Activated naive CD4-positive, alpha-beta T cell treated with anti-CD3 and anti-CD28 coated beads, Interleukin-2, amount 50 U/mL, for 16 hours (primary cell): ENCODE results near the gene KAZN.
"Not testable (repeated sequence)": the region's sequence is repeated elsewhere in the genome, so short reads cannot be mapped to it uniquely, and the experiment has no call there.

Source experiments
- DNase-seq: peaks from one replicate; pipeline ENCODE4 v3.0.0-alpha.2; 2020

Gene KAZN

GRCh38 chr1:14948112-14948652, 349.7 kb downstream of the KAZN start:
- DNase-seq, result no peak

DNA sequence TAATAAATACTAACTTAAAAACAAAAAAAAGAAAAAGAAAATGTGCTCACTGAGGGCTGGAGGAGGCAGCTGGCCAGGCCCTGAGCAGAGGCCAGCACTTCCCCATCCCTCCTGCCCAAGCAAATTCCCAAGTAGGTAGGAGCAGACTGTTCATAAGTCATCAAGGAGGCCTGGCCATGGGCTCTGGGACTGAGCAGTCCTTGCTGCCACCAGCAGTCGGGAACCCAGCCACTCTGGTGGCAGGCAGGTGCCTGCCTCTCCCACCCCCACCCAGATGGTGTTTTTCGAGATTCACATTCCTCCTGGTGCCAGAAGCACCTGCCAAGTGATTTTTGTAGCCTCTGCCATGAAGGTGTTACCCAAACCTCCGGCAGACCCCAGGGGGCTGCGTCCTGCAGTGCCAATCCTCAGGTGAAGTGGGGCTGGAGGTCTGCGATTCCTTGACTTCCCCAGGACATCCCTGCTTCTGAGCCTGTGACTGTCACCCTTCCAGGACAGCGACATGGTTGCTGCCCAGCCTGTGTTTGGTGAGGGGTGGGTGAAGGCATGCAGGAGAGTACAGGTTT, 350.9 kb downstream of the KAZN start:
- DNase-seq, result no peak

DNA sequence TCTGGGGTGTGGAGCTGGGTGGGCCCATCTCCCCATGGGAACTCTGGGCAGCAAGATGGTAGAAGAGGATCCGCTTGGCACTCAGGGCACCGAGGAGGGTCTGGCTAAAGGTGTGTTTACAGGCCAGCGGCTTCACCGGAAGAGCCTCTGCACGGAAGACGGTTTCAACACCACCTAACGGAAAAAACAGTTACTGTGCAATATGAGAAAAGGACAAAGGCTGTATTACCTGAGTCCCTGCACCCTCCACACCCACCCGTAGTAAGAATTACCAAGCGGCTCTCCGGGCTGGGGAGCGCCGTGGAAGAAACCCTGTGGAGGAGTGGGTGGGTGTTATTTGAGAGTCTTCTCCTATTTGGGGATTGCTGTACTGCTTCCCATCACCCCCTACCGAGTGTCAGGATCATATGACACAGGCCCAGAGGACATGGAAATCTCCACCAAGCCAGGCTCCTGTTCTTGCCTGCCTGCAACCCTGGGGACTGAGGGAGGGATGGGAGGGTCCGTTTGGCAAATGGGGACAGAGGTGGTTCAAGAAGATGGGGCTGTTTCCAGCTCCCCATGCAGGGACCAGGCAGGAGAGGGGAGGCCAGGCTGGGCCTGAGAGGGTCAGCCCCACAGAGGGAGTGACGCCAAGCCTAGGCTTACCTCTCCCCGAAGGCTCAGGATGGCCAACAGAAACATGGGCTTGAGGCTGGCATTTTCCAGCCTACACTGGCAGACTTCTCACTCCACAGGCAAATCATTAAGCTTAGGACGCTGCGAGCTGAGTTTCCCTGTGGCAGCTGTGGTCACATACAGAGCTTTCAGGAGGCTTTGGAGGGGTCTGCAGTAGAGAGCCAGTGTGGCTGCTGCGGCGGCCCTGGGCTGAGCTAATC, 351.6 kb downstream of the KAZN start:
- DNase-seq, result no peak

GRCh38 chr1:14951766-14952165, 353.3 kb downstream of the KAZN start:
- no peak for DNase-seq

DNA sequence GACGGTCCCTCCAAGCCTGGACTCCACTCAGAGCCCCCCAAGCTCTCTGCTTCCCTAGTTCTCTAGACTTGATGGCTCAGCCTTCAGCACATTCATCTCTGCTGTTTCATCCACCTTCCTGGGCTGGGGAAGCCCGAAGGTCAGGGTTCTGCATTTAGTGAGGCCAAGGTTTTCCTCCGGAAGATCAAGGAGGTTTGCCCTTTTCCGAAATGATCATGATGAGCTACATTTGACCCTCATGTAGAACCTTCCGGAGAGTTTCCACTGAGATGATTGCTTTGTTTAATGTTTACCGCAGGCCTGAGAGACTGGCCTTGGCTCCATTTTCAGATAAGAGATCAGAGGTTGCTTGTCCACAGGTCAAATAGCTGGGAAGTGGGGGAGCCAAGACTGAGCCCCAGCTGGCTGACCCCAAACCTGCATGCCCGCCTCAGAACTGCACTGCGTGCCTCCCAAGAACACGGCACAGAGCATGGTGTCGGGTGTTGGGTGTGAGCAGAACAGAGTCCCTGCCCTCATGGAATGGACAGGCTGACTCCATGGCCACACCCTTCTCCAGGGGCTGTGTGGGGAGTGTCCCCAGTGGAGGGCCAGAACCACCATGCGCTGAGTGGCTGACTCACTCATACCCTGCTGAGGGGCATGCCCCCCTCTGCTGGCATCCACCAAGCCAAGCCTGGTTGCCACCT, 354.3 kb downstream of the KAZN start:
- no peak for DNase-seq

GRCh38 chr1:14954210-14954609, 355.7 kb downstream of the KAZN start:
- no peak for DNase-seq

DNA sequence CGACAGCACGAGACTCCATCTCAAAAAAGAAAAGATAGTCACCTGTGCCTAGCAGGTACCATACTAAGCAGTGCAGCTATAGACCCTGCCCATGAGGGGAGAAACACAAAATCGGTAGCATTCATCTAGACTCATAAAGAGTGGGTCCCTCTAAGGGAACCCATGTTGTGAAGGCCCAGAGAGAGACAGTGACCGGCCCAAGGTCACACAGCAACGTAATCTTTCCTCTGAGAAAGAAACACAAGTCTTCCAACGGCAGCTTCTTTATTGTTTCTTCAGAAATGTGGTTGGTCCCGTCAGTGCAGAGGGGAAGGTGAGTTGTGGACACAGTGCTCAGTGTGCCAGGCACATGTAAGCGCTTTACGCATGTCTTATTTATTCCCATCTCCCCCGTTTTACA, 356.4 kb downstream of the KAZN start:
- DNase-seq, result no peak

DNA sequence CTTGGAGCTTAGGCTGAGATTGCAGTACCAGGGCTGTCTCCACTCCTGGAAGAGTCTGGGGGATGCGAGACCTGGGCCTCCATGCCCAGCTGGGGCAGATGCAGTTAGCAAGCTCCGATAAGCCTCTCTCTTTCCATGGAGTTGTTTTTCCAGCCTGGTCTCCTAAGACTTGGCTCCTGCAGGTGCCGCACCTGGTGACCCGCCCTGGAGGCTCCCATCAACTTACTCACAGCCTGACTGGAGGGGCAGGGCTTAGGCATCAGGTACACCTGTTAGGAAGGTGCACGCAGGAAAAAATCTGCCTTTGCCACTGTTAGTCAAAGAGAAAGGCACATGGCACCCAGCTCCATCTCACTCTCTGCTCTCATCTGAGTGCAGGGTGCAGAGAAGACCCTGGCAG, 356.9 kb downstream of the KAZN start:
- DNase-seq, result no peak

- DNase-seq, result no peak
These were observed 357.5 kb downstream of the KAZN start for GRCh38 chr1:14955976-14956375.

DNA sequence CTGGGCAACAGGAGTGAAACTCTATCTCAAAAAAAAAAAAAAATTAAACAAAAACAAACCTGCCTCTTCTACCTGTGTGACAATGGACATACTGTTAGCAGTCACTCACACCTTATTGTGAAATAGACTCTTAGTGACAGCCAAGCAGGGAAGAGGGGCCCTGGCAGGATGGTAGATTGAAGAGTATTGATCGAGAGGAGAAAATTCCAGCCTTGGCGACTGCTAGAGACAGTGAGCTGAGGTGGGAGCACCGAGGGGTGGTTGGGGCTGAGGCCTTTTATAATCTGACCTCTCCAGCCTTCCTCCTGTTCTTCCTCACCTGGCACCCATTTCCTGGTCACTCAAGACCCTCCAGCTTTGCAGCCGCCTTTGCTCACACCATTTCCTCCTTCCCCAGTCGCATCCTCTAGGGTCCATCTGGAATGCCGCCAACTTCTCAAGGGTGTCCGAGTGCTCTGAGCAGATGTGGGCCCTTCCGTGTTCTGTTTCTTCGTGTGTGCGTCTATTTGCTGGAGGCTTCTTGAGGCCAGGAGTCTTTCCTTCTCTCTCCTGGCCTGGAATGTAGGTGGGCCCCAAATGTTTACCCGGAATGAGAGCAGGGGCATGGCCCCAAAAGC, 358.2 kb downstream of the KAZN start:
- no peak for DNase-seq

GRCh38 chr1:14957375-14958098, 359.1 kb downstream of the KAZN start:
- no peak for DNase-seq

DNA sequence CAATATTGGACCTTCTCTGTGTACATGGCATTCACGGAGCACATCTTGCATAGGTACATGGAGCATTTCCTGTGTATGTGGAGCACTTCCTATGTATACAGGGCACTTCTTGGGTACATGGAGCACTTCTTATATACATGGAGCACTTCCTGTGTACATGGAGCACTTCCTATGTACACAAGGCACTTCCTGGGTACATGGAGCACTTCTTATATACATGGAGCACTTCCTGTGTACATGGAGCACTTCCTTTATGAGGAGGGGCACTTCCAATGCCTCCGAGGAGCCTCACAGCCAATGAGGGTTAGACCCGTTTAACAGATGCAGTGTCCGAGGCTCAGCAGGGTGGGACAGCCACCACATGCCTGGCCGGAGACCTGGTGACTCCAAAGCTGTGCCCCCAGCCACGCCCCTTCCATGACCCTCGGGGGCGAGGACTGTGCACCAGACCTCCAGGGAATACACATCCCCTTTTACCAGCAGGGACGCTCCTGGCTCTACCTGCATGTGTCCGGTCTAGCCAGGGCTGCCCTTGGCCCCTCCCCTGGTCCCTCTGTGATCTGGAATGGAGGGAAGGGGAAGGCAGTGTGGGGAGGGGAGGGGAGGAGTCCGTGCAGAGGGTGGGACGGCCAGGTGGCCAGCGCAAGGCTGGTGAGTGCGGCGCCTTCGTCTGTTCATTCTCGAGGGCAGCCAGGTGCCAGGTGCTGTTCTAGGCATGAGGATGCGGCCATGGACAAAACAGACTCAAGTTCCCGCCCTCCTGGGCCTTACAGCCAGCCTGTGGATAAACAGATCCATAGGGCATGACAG, 360.0 kb downstream of the KAZN start:
- DNase-seq, result no peak

DNA sequence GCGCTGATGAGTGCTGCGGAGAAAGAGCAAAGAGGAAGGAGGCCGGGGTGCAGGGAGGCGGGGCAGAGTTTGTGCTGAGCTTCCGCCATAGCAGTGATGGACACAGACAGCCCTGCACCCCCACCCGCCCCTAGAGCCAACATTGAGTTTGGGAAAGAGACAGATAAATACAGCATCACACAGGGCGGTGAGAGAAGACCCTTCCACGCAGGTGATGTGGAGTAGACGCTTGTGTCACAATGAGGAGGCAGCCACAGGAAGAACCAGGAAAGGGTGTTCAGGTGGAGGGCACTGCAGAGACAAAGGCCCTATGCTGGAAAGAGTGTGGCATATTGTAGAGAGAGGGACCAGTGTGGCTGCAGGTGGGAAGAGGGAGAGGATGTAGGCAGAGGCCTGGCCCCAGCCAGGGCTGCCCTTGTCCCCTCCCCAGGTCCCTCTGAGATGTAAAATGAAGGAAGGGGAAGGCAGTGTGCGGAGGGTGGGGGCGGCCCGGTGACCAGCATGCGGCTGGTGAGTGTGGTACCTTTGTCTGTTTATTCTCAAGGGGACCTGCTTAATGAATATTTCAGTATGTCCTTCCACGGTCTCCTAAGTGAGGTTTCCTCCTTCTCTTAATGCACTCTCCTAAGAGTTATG, 360.7 kb downstream of the KAZN start:
- DNase-seq, result no peak

DNA sequence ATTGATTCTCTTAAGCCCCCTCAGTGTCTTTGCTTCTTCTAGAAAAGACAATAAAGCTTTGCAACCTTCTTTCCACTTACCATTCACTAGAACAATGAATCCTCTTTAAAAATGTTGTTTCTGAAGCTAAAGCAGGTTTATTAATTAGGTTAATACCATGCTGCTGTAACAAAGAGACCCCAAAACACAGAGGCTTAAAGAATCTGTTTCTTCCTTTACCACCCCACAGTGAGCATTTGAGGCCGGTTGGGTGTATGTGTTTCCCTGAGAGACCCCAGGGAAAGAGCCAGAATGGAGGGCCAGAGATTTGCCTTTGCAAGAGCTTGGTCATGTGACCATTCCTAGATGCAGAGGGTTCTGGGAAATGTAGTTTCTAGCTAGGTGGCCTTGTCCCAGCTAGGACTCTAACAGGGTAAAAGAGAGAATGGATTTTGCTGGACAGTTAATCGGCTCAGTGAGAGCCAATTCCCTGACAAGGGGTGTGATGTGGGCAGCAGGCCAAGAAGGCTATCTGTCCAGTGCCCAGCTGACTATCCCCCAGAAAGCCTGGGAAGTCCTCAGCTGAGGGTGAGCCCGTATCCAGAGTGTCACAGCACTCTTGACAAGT, 363.3 kb downstream of the KAZN start:
- no peak for DNase-seq

- DNase-seq, result no peak
These were observed 363.9 kb downstream of the KAZN start for GRCh38 chr1:14962407-14962806.

- not testable (repeated sequence) for DNase-seq
These were observed 365.6 kb downstream of the KAZN start for GRCh38 chr1:14963791-14964710.

DNA sequence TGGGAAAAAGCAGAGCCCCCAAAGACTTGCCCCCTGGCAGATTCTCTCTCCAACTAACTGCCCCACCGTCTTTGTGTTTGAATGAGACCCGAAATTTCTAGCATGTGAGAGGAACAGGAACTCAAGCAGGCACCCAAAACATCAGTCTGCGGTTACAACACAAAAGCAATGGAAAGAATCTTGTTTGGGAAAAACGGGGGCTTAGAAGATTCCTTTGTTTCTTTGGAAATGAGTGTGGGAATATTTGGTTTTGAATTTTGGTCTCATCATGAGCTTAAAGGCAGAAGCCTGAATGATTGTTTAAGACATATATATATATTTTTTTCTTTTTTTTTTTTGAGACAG, 366.2 kb downstream of the KAZN start:
- DNase-seq, result no peak

- DNase-seq, result no peak
These were observed 369.9 kb downstream of the KAZN start for GRCh38 chr1:14968251-14968851.

GRCh38 chr1:14969006-14969405, 370.5 kb downstream of the KAZN start:
- peak; percentile 16 for DNase-seq
